GM18505 (cell line): Measurements from ENCODE around the gene AEBP1.

Source experiments
- ATAC-seq: cut with Tn5 transposase; IDR thresholded peaks from one replicate; pipeline ENCODE4 v1.9.1; 2021; ENCODE audit not compliant: unreplicated experiment
- POLR2A ChIP-seq: IDR thresholded peaks from 4 replicates; pipeline ENCODE4 v1.6.1; 2011; ENCODE audit warnings: borderline replicate concordance; ENCODE audit not compliant: insufficient read depth, insufficient read length; ENCODE audit errors: extremely low read depth

Gene AEBP1

DNA sequence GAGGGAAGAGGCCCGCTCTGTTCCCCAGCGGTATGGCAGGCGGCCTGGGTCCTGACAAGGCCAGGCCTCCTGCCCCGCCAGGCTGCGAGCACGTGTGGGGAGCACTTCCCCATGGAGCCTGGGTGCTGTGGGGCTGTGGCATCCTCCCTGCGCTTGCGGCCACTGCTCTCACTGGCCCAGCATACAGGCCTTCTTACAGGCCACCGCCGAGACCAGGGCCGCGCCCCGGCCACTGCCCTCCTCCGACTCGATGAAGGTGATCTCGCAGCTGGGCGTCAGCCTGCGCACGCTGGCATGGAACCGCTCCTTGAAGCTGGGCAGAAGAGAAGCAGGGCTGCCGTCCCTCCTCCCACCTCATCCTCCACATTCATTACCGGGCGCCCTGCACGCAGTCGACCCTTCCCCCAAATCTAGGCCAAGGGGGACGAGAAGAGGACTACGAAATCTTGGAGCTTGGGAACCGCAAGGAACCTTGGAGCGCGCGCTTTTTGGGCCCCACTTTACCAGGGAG lies 40.9 kb downstream of the AEBP1 start:
- ATAC-seq = no peak
- TF ChIP-seq POLR2A = no peak

DNA sequence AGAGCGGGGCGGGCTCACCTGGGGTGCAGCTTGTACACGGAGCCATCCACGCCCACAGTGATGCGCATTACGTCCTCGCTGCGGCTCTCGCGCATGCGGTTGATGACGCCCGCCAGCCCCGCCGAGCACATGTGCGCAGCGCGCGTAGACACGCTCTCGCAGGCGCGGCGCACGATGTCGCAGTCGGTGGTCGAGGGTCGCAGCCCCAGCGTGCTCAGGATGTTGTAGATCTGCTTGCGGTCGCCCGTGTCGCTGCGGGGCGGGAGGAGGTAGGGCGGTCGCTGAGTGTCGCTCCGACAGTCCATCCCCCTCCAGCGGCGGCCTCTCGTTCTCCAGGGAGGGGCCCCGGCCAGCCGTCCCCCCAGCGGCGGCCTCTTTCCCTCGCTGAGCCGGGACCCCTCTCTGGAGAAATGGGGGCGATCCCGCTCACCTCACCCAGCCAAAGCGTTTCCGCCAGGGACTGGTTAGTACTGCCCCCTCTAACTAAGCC lies 41.4 kb downstream of the AEBP1 start:
- no peak for ATAC-seq
- no peak for TF ChIP-seq POLR2A

DNA sequence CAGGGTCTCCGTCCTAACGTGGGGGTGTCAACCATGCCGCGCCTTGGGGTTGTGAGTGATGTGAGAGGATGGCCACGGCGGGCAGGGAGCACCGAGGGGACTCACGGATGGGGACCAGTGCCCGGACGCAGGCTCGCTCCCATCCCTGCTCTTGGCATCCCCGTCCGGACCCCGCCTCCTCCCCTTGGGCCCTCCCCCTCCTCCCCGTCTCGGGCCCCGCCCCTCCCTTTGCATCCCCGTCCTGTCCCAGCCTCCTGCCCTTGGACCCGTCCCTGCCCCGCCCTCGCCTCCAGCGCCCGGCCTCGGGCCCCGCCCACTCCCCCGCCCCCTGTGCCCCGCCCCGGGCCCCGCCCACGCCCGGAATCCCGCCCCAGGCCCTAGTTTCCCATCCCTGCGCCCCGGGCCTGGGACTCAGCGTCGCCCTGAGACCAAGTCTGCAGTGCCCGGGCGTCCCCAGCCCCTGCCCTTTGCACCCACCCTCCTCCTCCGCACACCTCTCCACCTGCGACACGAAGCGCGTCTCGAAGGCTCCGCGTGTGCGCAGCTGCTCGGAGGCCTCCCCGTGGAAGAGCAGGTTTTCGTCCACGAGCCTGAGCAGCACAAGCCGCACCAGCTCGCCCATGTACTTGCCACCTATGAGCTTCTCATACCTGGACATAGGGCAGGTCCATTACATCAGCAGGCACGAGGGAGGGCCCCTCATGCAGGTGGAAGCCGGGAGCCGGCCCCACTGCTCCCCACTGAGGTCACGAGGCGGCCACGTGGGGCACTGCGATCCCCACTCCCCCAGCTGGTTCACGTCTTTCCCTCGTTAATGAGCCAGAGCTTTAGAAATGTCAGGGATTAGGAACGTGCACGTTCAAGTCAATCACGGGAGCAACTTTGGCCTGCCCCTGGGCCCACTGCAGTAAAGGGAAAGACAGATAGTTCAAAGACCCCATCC lies 42.1 kb downstream of the AEBP1 start:
- no peak for ATAC-seq
- TF ChIP-seq POLR2A = no peak

DNA sequence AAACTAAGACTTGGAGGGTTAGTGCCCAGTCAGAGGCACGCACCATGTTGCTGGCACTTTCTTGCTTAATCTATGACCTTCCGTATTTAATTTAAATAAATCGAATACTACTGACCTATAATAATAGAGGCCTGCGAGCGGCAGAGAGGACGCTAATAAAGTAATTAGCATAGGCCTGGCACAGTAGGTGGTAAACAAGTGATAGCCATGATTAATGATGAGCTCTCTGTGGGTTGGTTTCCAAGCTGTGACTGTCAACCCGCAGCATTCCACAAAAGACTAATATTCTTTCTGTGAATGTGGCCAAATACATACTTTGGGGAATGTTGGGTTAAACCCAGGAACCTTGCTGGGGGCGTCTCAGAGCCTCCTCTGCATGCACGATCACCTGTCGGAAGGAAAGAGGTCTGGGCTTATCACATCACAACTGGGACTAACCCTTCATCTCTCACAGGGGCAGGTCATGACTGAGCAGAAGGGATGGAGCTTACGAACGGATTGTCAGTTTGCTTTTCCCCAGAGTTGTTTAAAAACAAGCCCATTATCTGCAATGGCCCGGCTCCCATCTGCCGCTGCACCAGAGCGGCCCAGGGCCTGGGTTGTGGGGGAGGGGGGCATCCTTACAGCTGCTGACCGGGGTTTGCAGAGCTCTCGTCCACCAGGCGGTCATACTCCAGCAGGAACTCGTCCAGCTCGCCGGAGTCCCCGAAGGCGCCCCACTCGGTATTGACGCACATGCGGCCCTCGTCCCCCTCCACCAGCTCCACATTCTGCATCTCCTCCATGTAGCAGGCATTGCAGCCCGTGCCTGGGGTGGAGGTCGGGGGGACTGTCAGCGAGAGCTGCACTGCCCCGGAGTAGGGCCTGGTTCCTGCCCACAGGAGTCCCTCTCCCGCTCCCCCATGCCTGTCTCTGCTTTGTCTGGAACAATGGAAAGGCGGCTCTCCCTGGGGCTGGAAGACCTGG lies 43.2 kb downstream of the AEBP1 start:
- no peak for ATAC-seq
- TF ChIP-seq POLR2A = no peak

DNA sequence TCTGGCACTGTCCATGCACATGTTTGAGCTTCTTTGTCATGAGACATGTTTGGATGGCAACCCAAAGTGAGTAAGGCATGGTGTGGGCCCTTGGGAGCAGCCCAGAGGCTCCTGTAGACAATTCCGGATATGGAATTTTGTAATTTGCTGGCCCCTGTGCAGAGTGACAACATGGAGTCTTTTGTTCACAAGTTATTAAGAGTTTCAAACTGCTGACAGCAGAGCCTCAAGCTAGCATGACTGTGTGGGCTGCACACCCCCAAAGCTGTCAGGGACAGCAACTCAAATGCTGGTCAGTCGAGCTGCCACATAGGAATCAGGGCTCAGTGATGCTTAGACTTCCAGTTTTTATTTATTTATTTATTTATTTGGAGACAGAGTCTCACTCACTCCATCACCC lies 44.0 kb downstream of the AEBP1 start:
- no peak for TF ChIP-seq POLR2A
- ATAC-seq = no peak

DNA sequence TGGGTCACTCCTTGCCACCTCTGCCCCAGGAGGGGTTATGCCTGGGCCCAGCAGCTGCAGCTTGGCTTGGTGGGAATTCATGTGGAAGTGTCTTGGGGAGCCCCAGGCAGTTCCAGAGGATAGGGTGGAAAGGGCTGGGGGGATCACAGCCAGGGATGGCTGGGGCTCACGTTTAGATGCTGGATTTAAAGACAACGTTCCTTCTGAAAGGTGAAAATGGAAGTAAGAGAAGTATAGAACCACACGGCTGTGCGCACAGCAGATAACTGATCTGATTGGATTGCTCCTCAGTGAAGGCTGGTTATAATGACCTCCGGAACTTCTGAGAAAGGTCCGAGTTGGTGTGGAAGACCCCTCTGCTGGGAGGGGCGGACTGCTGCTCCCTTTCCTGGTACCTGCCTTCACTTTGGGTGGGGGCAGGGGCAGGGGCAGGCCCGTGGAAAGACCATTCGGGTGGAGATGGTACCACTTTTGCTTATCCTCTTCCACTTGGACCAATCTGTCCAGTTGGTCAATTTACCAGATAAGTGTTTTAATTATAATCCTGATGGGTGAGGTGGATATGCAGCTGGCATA lies 44.9 kb downstream of the AEBP1 start:
- ATAC-seq = no peak
- no peak for TF ChIP-seq POLR2A

DNA sequence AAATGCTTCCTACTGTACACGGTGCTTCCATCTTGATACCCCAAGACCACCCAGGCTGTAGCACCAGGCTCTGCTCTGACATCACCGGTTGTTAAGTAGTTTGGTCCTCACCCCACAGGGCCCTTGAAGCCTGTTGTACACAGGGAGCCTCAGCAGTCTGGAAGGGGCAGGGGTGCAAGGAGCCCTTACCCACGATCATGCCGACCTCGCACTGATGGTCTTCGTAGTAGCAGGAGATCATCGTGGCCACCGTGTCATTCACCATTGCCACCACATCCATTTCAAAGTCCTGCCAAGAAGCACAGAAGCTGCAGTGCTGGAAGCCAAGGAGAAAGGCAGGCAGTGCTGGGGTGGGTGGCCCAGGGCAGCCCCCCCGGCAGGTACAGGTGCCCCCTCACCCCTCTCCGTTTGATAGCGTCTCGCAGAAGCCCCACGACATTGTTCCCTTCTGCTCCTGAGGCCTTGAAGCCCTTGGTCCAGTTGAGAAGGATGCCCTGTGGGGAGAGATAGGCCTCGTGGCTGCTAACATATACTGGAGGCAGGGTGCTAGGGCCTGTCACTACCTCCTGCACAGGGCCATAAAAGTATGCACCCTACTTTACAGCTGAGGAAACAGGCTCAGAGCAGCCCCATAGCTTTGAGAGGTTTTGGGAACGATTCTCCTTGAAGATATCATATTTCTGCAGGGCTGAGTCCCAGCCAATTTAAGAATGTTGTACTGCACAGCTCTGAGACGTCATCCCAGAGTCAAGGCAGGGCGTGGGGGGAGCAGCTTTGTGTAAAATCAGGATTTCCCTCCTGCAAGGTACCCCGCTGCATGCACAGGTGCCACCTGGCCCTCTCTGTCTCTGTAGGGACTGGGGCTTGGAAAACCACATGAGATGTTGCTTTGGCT lies 45.7 kb downstream of the AEBP1 start:
- no peak for ATAC-seq
- TF ChIP-seq POLR2A = no peak

DNA sequence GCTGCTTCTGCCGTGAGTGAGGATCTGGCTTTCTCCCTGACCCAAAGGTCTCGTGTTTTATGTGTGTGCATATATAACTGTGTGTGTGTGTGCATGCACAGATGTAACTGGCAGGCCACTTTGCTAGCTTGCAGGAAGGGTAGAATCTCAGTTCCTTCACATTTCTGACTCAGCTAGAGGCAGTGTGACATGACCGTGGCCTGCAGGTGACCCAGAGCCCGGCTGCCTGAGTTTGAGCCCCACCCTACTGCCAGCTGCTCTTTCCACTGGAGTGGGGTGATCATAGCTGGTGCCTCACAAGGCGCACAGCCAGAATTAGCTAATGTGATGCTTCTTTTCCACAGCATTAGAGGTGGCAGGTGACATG lies 46.3 kb downstream of the AEBP1 start:
- no peak for TF ChIP-seq POLR2A
- ATAC-seq = peak; percentile 82

DNA sequence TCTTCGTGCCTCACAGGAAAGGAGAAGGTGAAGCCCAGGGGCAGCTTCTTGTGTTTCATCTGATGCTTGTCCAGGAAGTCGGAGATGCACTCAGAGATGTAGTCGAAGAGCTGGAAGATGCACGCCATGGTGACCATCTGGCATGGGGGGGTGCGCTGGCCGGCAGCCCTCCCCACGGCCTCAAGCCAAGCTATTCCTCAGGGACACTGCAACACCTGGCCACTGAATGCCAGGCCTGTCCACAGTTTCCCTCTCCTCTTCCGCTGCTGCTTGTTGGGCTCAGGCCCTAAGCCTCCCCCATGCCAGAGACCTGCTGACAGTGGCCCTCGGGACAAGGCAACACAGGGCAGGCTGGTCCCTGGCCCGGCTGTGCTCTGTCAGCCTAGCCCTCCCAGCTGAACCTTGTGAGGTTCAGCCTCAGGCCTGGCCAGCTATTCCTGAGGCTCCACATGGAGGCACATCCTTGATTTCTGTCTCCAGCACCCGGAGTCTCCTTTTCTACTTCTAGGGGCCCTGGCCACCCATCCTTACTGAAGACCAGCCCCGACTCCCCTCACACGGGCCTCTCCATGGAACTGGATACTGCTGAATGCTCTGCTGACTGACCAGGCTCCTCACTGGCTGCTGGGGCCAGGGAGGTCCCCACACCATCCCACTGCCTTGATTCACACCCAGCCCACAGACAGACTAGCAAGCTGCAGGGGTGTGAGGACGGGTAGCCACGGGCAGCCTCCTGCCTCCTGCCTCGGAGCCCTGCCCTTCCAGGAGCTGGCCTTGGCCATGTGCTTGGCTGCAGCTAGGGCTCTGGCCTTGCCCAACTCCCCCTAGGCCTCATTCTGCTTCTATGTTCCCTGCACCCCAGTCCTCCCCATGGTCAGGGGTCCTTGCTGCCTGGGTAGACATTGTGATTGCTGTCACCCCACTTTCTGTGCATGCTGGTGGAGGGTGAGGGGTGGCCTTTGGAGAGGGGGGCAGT lies 47.1 kb downstream of the AEBP1 start:
- ATAC-seq = no peak
- TF ChIP-seq POLR2A = no peak

DNA sequence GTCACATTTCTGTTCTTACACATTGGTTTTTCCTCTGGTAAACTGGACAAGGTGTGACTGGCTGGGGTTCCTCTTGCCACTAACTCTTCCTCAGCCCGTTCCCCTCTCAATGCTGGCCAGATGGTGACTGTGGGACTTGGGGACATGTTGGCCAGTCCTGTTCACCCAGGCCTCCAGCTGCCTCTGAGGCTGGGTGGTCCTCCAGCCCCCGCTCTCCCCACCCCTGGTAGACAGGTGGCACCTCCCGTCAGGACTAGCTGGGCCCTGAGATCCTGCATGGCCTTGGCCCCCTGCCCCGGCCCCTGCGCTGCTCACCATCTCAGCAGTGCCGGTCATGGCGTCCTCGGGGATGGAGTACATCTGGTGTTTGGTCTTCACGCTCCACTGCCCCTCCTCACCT lies 47.8 kb downstream of the AEBP1 start:
- TF ChIP-seq POLR2A = no peak
- ATAC-seq = no peak
